Naive thymus-derived CD8-positive, alpha-beta T cell (primary cell): ENCODE measurements around the gene DDX31. TPM values are rescaled to one million over a fixed set of nuclear protein-coding genes. Genes with fewer than 3 reads are reported as not detected.
A peak's percentile ranks its signal among the peaks of the same experiment; 100 is the strongest.
"Not testable (repeated sequence)": the region's sequence is repeated elsewhere in the genome, so short reads cannot be mapped to it uniquely, and the experiment has no call there.

Source experiments
- ATAC-seq, 2 donors: fragments of 150-1000 bp; cut with Tn5 transposase in 1 of 2; sonication (Bioruptor Pico), chemical (Tn5 transposase) in 1 of 2; 1 replicate in 1 of 2; 2 replicates in 1 of 2; pipeline ENCODE4 v1.10.0; 2021; ENCODE audit warnings: mild to moderate bottlenecking in 2 of 2, moderate library complexity in 2 of 2
- POLR2A ChIA-PET: fragments of 350-600 bp; sonication (Branson Sonifier 250); formaldehyde crosslinking; loops from one replicate; lab custom pipeline; 2021; ENCODE audit warnings: antibody characterized with exemption; lab: Charles Lee
- DNase-seq, 10 donors: peaks; one replicate each; pipeline versions ENCODE4 v3.0.0 to v3.0.0-alpha.2; 2020 to 2022
- H3K27ac Mint-ChIP-seq, 10 donors: one replicate each; pipeline ENCODE4 v1.8.0; 2020 to 2022; ENCODE audit warnings: mild to moderate bottlenecking in 10 of 10, mixed read lengths in 10 of 10, moderate library complexity in 4 of 10, inconsistent platforms in 1 of 10
- H3K27me3 Mint-ChIP-seq, 5 donors: one replicate each; pipeline ENCODE4 v1.8.0; 2021 to 2022; ENCODE audit warnings: mixed read lengths in 5 of 5
- H3K36me3 Mint-ChIP-seq, 3 donors: one replicate each; pipeline ENCODE4 v1.8.0; 2020 to 2022; ENCODE audit warnings: mixed read lengths in 3 of 3, mild to moderate bottlenecking in 2 of 3, inconsistent platforms in 1 of 3
- H3K4me1 Mint-ChIP-seq, 4 donors: one replicate each; pipeline ENCODE4 v1.8.0; 2021 to 2022; ENCODE audit warnings: mixed read lengths in 4 of 4
- H3K4me3 Mint-ChIP-seq, 10 donors: one replicate each; pipeline ENCODE4 v1.8.0; 2020 to 2022; ENCODE audit warnings: mild to moderate bottlenecking in 10 of 10, mixed read lengths in 10 of 10, moderate library complexity in 6 of 10, inconsistent platforms in 1 of 10
- H3K9me3 Mint-ChIP-seq, 9 donors: one replicate each; pipeline ENCODE4 v1.8.0; 2020 to 2022; ENCODE audit warnings: mixed read lengths in 9 of 9, mild to moderate bottlenecking in 3 of 9, inconsistent platforms in 1 of 9, moderate library complexity in 1 of 9
- polyA plus RNA-seq, 3 donors: library from polyadenylated mRNA; unstranded; fragments of 300-500 nt; fragmentation: Illumina TruSeq; gene quantifications; one replicate each; pipeline ENCODE4 v1.2.3, GENCODE V29; 2021
- total RNA-seq, 8 experiments: library from RNA in 2 of 8; stranded (reverse) in 2 of 8; gene quantifications; one replicate each; pipeline ENCODE4 v1.2.3 and lab custom pipeline; 2021 to 2026

The DDX31 gene
- total and polyA plus RNA-seq, 5 experiments from 2014 or later: 6.2 to 25.2 (median 9.7) TPM

DNA sequence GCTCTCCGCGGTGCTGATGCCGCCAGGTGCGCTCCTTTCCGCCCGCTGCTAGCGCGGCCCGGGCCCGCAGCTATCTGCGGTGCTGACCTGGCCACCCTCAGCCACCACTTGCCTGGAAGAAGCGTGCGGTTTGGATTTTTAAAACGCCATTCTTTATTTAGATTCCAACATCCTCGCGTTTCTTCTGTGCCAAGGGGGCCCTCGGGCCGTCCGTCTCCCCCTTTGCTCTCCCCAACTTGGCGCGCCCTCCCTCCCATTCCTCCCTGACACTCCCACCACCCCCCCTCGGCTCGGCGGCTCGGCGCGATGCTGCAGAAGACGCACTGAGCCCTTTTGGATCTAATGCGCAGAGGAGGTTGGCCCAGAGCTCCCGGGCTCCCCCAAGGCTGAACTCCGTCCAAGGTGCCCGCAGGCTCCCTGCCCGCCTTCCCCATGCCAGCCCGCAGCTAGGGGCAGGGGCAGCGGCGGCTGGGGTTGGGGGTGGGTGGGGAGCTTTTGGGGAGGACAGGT, 87.5 kb downstream of the DDX31 start, which contains the start of gene BARHL1:
TSS of gene BARHL1 (plus strand) at position 331 of the 510 bp plus-strand sequence. CDS start 192 bp downstream, outside the sequence.
- POLR2A ChIA-PET: interaction anchor here (1.0 kb wide), 1 partner anchor 8 kb away, joined by 4 read pairs; no protein-coding TSS in a partner anchor

DNA sequence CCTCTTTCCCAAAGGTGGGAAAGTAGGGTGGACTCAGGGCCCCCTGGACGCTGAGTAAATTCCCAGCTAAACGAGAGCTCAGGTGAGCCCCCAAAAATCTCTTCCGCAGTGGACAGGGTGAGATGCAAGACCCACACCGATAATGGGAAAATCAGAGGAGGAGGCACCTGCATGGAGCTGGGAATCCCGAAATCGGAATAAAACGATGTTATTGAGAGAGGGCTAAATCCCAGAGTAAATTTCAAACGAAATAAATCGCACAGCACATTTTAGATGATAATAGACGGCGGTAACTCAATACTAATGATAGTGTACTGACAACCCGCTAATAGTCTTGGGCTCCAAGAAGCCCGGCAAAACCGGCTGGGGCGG, 90.4 kb downstream of the DDX31 start:
- peaks cover 37 to 87% (median 58%) of the 10 kb centered on the region in 5 donors for H3K27me3 Mint-ChIP-seq
- no peak overlapping the region for H3K27ac Mint-ChIP-seq
- POLR2A ChIA-PET: no interaction called here

More for the DNA sequence above, 87.5 kb downstream of the DDX31 start, which contains the start of gene BARHL1:
- Mint-ChIP-seq H3K36me3 (peaks cover 6 to 8% (median 6%) of the 10 kb centered on the region in 3 donors), H3K4me3 (peak within 1 kb of the TSS; percentile 66 to 82 (median 77)), H3K4me1 (peaks cover 4 to 12% (median 10%) of the 10 kb centered on the region in 4 donors), H3K27me3 (peaks cover 36 to 79% (median 50%) of the 10 kb centered on the region in 5 donors), H3K27ac (peak within 1 kb of the TSS in 3 of 10 donors; percentile 33 to 81 (median 48)), H3K9me3 (peaks cover 0 to 1% (median 0%) of the 10 kb centered on the region in 9 donors)
- no peak for ATAC-seq
- DNase-seq: no peak

DNA sequence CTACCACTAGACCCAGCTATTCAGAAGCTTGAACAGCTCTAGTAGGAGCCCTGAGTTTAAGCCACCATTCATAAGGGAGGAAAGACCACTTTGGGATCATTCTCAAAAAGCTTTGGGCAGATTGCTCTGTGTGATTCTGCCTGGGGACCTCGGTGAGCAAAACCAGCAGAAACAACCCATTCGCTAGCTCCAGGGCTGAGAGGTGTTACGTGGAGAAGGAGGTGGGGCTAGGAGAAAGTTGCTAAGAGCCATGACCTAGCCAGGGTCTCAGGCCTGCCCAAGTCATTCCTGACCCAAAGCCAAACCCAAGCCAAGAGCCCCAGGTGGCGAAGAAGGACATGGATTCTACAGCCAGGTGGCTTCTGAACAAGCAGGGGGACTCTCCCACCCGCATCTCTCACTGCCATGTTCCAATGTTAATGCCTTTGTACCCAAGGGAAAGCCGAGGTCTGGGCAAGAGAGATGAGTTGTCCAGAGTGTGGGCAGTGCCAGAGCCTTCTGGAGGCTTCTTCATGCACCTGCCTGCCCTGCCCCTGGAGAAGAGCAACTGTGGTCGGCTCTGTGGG, 91.3 kb downstream of the DDX31 start:
- H3K4me1 Mint-ChIP-seq: peaks cover 5 to 17% (median 10%) of the 10 kb centered on the region in 4 donors
- H3K36me3 Mint-ChIP-seq: peaks cover 0 to 18% (median 0%) of the 10 kb centered on the region in 3 donors
- no peak overlapping the region for H3K27ac Mint-ChIP-seq
- H3K27me3 Mint-ChIP-seq: peaks cover 38 to 84% (median 57%) of the 10 kb centered on the region in 5 donors
- peaks cover 0 to 1% (median 0%) of the 10 kb centered on the region in 9 donors for H3K9me3 Mint-ChIP-seq
- H3K4me3 Mint-ChIP-seq: peak overlapping the region in 1 of 10 donors; percentile 73
- ATAC-seq: no peak
- DNase-seq: peak in 1 of 10 donors; percentile 31
- POLR2A ChIA-PET: no interaction called here

More for the DNA sequence above, 90.4 kb downstream of the DDX31 start:
- DNase-seq (peak in 1 of 10 donors; percentile 50), ATAC-seq (no peak)
- H3K9me3 Mint-ChIP-seq: peaks cover 0 to 1% (median 0%) of the 10 kb centered on the region in 9 donors
- H3K36me3 Mint-ChIP-seq: peaks cover 0 to 18% (median 2%) of the 10 kb centered on the region in 3 donors
- H3K4me3 Mint-ChIP-seq: no peak overlapping the region
- H3K4me1 Mint-ChIP-seq: peaks cover 5 to 17% (median 10%) of the 10 kb centered on the region in 4 donors

GRCh38 chr9:132577119-132577518, 92.7 kb downstream of the DDX31 start:
- ATAC-seq: no peak
- H3K4me1 Mint-ChIP-seq: peaks cover 5 to 16% (median 10%) of the 10 kb centered on the region in 4 donors
- POLR2A ChIA-PET: no interaction called here

GRCh38 chr9:132575811-132576210, 94.0 kb downstream of the DDX31 start:
- peaks cover 0 to 1% (median 0%) of the 10 kb centered on the region in 9 donors for H3K9me3 Mint-ChIP-seq
- ATAC-seq: no peak
- H3K27ac Mint-ChIP-seq: peak overlapping the region in 1 of 10 donors; percentile 26
- H3K36me3 Mint-ChIP-seq: peaks cover 0 to 15% (median 0%) of the 10 kb centered on the region in 3 donors
- no peak for DNase-seq
- H3K27me3 Mint-ChIP-seq: peaks cover 33 to 84% (median 50%) of the 10 kb centered on the region in 5 donors
- POLR2A ChIA-PET: no interaction called here
- no peak overlapping the region for H3K4me3 Mint-ChIP-seq
- H3K4me1 Mint-ChIP-seq: peaks cover 0 to 6% (median 4%) of the 10 kb centered on the region in 4 donors

More at GRCh38 chr9:132577119-132577518, 92.7 kb downstream of the DDX31 start:
- no peak for DNase-seq
- Mint-ChIP-seq H3K27me3 (peaks cover 39 to 84% (median 52%) of the 10 kb centered on the region in 5 donors), H3K27ac (no peak overlapping the region), H3K36me3 (peaks cover 0 to 18% (median 0%) of the 10 kb centered on the region in 3 donors), H3K9me3 (peaks cover 0 to 1% (median 0%) of the 10 kb centered on the region in 9 donors), H3K4me3 (no peak overlapping the region)

GRCh38 chr9:132575005-132575609, 94.7 kb downstream of the DDX31 start:
- Mint-ChIP-seq H3K4me3 (no peak overlapping the region), H3K27me3 (peaks cover 33 to 85% (median 50%) of the 10 kb centered on the region in 5 donors), H3K9me3 (peaks cover 0 to 1% (median 0%) of the 10 kb centered on the region in 9 donors), H3K4me1 (peaks cover 0 to 6% (median 4%) of the 10 kb centered on the region in 4 donors), H3K27ac (no peak overlapping the region), H3K36me3 (peaks cover 0 to 15% (median 0%) of the 10 kb centered on the region in 3 donors)
- ATAC-seq (peak in 1 of 2 donors; percentile 37), DNase-seq (peak in 5 of 10 donors; percentile 26 to 60 (median 29))
- POLR2A ChIA-PET: interaction anchor here (1.3 kb wide), 1 partner anchor 7 kb away, joined by 4 read pairs; the partner anchor contains the start of gene BARHL1

- Mint-ChIP-seq H3K27me3 (peaks cover 27 to 70% (median 43%) of the 10 kb centered on the region in 5 donors), H3K4me1 (peaks cover 0 to 6% (median 2%) of the 10 kb centered on the region in 4 donors), H3K4me3 (no peak overlapping the region), H3K9me3 (peaks cover 0 to 1% (median 0%) of the 10 kb centered on the region in 9 donors), H3K36me3 (peaks cover 0 to 10% (median 0%) of the 10 kb centered on the region in 3 donors), H3K27ac (no peak overlapping the region)
- ATAC-seq (no peak), DNase-seq (peak in 1 of 10 donors; percentile 44)
- POLR2A ChIA-PET: no interaction called here
These were observed 96.9 kb downstream of the DDX31 start for GRCh38 chr9:132572921-132573320.

- peaks cover 0 to 6% (median 2%) of the 10 kb centered on the region in 4 donors for H3K4me1 Mint-ChIP-seq
- no peak overlapping the region for H3K27ac Mint-ChIP-seq
- no peak for DNase-seq
- H3K36me3 Mint-ChIP-seq: peaks cover 0 to 7% (median 4%) of the 10 kb centered on the region in 3 donors
- POLR2A ChIA-PET: no interaction called here
- ATAC-seq: no peak
- peaks cover 23 to 70% (median 38%) of the 10 kb centered on the region in 5 donors for H3K27me3 Mint-ChIP-seq
- no peak overlapping the region for H3K4me3 Mint-ChIP-seq
- no peaks in the 10 kb centered on the region for H3K9me3 Mint-ChIP-seq
These were observed 97.8 kb downstream of the DDX31 start for GRCh38 chr9:132571806-132572600.

DNA sequence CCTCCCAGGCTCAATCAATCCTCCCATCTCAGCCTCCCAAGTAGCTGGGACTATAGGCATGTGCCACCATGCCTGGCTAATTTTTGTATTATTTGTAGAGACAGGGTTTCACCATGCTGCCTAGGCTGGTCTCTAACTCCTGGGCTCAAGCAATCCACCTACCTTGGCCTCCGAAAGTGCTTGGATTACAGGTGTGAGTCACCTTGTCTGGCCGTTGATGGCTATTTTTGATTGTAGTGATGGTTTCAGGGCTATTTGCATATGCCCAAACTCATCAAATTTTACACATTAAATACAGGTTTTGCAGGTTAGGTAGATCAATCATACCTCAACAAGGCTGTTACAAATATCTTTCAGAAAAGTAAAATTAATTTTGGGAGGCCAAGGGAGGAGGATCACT, 101.0 kb downstream of the DDX31 start:
- H3K36me3 Mint-ChIP-seq, H3K4me3 Mint-ChIP-seq, ATAC-seq, POLR2A ChIA-PET, H3K27ac Mint-ChIP-seq, DNase-seq, H3K9me3 Mint-ChIP-seq, H3K4me1 Mint-ChIP-seq: not testable (repeated sequence)
- H3K27me3 Mint-ChIP-seq: peaks cover 3 to 58% (median 19%) of the 10 kb centered on the region in 5 donors

- H3K4me3 Mint-ChIP-seq: no peak overlapping the region
- POLR2A ChIA-PET: no interaction called here
- H3K9me3 Mint-ChIP-seq: peaks cover 0 to 7% (median 2%) of the 10 kb centered on the region in 9 donors
- ATAC-seq: no peak
- peak overlapping the region in 1 of 10 donors; percentile 29 for H3K27ac Mint-ChIP-seq
- DNase-seq: no peak
- H3K27me3 Mint-ChIP-seq: peaks cover 11 to 56% (median 27%) of the 10 kb centered on the region in 5 donors
- peaks cover 2 to 11% (median 3%) of the 10 kb centered on the region in 3 donors for H3K36me3 Mint-ChIP-seq
- no peaks in the 10 kb centered on the region for H3K4me1 Mint-ChIP-seq
These were observed 105.3 kb downstream of the DDX31 start for GRCh38 chr9:132564526-132564925.

DNA sequence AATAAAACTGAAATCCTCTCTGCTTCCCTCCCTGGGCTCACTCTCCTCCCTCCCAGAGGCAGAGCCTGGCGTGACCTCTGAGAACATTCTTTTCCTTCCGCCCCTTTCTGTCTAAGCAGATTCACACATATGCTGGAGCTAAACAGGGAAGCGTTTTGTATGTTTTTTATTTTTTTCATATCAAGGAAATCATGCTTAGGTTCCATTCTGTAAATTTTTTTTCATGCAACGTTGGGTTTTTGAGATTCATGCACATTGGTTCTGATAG, 107.5 kb downstream of the DDX31 start:
- DNase-seq (no peak), ATAC-seq (no peak)
- Mint-ChIP-seq H3K4me3 (no peak overlapping the region), H3K36me3 (peaks cover 2 to 15% (median 9%) of the 10 kb centered on the region in 3 donors), H3K27ac (no peak overlapping the region), H3K9me3 (peaks cover 0 to 13% (median 4%) of the 10 kb centered on the region in 9 donors), H3K4me1 (no peaks in the 10 kb centered on the region), H3K27me3 (peaks cover 12 to 60% (median 33%) of the 10 kb centered on the region in 5 donors)
- POLR2A ChIA-PET: no interaction called here
